ENCODE results near the gene ABCG8.
A peak's percentile ranks its signal among the peaks of the same experiment; 100 is the strongest.

ABCG8 gene

GRCh38 chr2:43839776-43840564, 1.2 kb downstream of the ABCG8 start:
- H2AFZ ChIP-seq (ENCODE audit: insufficient read depth, low read length, poor library complexity): no peak overlapping the region
- H3K9ac ChIP-seq (ENCODE audit: low read length): no peak overlapping the region
- H3K18ac ChIP-seq (ENCODE audit: low read length): no peak overlapping the region
- peak overlapping the region; percentile 23 for H3K4me3 ChIP-seq (ENCODE audit: low read depth, low read length)
- H3K27ac ChIP-seq (ENCODE audit: low read depth, low read length): no peak overlapping the region
- no peak for DNase-seq
- H2AK5ac ChIP-seq (ENCODE audit: low read length): no peak overlapping the region
- H3K4ac ChIP-seq (ENCODE audit: low read depth, low read length): no peak overlapping the region
- no peak overlapping the region for H3K14ac ChIP-seq (ENCODE audit: low read length)
- H3K4me2 ChIP-seq (ENCODE audit: low read length): no peak overlapping the region
- no peak overlapping the region for H3K23ac ChIP-seq (ENCODE audit: low read length)
- H3K9me3 ChIP-seq (ENCODE audit: insufficient read depth, low read depth, low read length): peaks cover 1% of the 10 kb centered on the region
- H4K8ac ChIP-seq (ENCODE audit: low read depth, low read length): no peak overlapping the region
- H3K27me3 ChIP-seq (ENCODE audit: insufficient read depth, low read length): no peaks in the 10 kb centered on the region
- H2BK12ac ChIP-seq (ENCODE audit: low read length): no peak overlapping the region
- H3K79me2 ChIP-seq (ENCODE audit: control insufficient read depth, insufficient read depth, low read length, poor library complexity): no peaks in the 10 kb centered on the region
- no peaks in the 10 kb centered on the region for H3K4me1 ChIP-seq (ENCODE audit: control insufficient read depth in 1 of 2, insufficient read depth in 2 of 2, low read length in 2 of 2)
- no CpG with 5 or more reads among the region's 14 CpGs for WGBS (ENCODE audit: extremely low coverage, insufficient coverage, insufficient read length)
- no peak overlapping the region for H4K91ac ChIP-seq (ENCODE audit: low read depth, low read length)
- H3K79me1 ChIP-seq (ENCODE audit: low read length): no peaks in the 10 kb centered on the region
- H2BK120ac ChIP-seq (ENCODE audit: insufficient read depth, low read length, poor library complexity): no peak overlapping the region
- H3K36me3 ChIP-seq (ENCODE audit: control insufficient read depth in 1 of 2, insufficient read depth in 2 of 2, low read length in 2 of 2): no peaks in the 10 kb centered on the region
- no peak overlapping the region for H4K12ac ChIP-seq (ENCODE audit: low read depth, low read length)
- no peak overlapping the region for H2BK5ac ChIP-seq (ENCODE audit: low read depth, low read length, poor library complexity)

DNA sequence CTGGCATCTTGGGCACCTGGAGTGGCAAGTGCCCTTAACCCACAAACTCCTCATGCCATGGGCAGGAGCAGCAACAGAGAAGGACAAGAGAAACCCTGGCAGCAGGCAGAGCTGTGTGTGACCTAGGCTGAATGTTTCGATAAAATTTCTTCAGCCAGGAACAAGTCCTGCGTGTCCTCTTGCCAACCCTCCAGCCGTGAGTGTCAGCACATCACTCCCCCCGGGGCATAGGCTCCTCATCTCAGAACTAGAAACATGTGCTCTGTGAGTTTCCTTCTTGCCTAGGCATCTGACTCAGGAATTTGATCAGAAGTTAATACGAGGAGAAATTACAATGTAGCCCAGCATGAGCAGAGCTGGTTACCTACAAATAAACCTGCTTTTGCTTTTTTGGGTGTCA, 2.2 kb downstream of the ABCG8 start:
- Histone ChIP-seq H3K4me1 (ENCODE audit: control insufficient read depth in 1 of 2, insufficient read depth in 2 of 2, low read length in 2 of 2) (no peaks in the 10 kb centered on the region), H3K4me2 (ENCODE audit: low read length) (no peak overlapping the region), H3K9me3 (ENCODE audit: insufficient read depth, low read depth, low read length) (peaks cover 1% of the 10 kb centered on the region), H2BK120ac (ENCODE audit: insufficient read depth, low read length, poor library complexity) (no peak overlapping the region), H4K91ac (ENCODE audit: low read depth, low read length) (no peak overlapping the region), H3K18ac (ENCODE audit: low read length) (no peak overlapping the region), H3K14ac (ENCODE audit: low read length) (no peak overlapping the region), H3K27me3 (ENCODE audit: insufficient read depth, low read length) (no peaks in the 10 kb centered on the region), H3K36me3 (ENCODE audit: control insufficient read depth in 1 of 2, insufficient read depth in 2 of 2, low read length in 2 of 2) (no peaks in the 10 kb centered on the region), H4K12ac (ENCODE audit: low read depth, low read length) (no peak overlapping the region), H3K79me1 (ENCODE audit: low read length) (no peaks in the 10 kb centered on the region), H2AK5ac (ENCODE audit: low read length) (no peak overlapping the region), H2BK12ac (ENCODE audit: low read length) (no peak overlapping the region), H3K4me3 (ENCODE audit: low read depth, low read length) (no peak overlapping the region), H3K79me2 (ENCODE audit: control insufficient read depth, insufficient read depth, low read length, poor library complexity) (no peaks in the 10 kb centered on the region), H3K27ac (ENCODE audit: low read depth, low read length) (no peak overlapping the region), H2BK5ac (ENCODE audit: low read depth, low read length, poor library complexity) (no peak overlapping the region), H4K8ac (ENCODE audit: low read depth, low read length) (no peak overlapping the region), H3K9ac (ENCODE audit: low read length) (peak overlapping the region; percentile 21), H2AFZ (ENCODE audit: insufficient read depth, low read length, poor library complexity) (no peak overlapping the region), H3K4ac (ENCODE audit: low read depth, low read length) (no peak overlapping the region), H3K23ac (ENCODE audit: low read length) (no peak overlapping the region)
- WGBS (ENCODE audit: extremely low coverage, insufficient coverage, insufficient read length): no CpG with 5 or more reads among the region's 5 CpGs
- DNase-seq: no peak

DNA sequence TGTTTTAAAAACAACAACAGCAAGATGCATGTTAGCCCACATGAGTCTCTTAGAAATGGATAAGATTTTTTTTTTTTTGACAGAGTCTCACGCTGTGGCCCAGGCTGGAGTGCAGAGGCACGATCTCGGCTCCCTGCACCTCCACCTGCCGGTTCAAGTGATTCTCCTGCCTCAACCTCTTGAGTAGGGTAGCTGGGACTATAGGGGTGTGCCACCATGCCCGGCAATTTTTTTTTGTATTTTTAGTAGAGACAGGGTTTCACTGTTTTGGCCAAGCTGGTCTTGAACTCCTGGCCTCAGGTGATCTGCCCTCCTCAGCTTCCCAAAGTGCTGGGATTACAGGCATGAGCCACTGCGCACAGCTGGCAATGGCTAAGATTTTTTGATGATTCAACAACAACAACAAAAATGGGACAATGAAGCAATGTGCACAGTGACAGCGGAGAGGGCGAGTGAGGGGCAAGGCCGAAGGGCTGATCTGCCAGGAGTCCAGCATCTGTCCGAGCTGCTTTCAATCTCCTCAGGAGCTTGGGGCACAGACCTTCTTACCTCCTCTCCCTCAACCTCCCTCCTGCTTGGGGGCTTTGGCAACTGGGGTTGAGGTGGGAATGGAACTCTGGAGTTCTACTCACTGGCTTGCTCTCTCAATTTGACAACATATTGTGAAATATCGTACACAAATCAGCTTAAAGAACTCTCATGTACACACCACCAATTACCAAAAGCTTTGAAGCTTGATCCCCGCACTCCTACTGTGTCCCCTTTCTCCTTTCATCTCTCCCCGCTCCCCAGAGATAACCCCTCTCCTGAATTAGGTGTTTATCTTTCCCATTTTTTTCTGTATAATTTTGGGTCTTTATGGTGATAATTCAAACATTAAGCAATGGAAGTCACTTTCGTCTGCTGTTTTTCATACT, 3.4 kb downstream of the ABCG8 start:
- H3K9ac ChIP-seq (ENCODE audit: low read length): no peak overlapping the region
- H3K18ac ChIP-seq (ENCODE audit: low read length): no peak overlapping the region
- H3K27ac ChIP-seq (ENCODE audit: low read depth, low read length): no peak overlapping the region
- no peak overlapping the region for H4K12ac ChIP-seq (ENCODE audit: low read depth, low read length)
- no peak overlapping the region for H2BK5ac ChIP-seq (ENCODE audit: low read depth, low read length, poor library complexity)
- no peak overlapping the region for H4K91ac ChIP-seq (ENCODE audit: low read depth, low read length)
- H2BK12ac ChIP-seq (ENCODE audit: low read length): no peak overlapping the region
- H3K4me3 ChIP-seq (ENCODE audit: low read depth, low read length): no peak overlapping the region
- no peak overlapping the region for H3K23ac ChIP-seq (ENCODE audit: low read length)
- no peak overlapping the region for H4K8ac ChIP-seq (ENCODE audit: low read depth, low read length)
- no peaks in the 10 kb centered on the region for H3K4me1 ChIP-seq (ENCODE audit: control insufficient read depth in 1 of 2, insufficient read depth in 2 of 2, low read length in 2 of 2)
- H3K4me2 ChIP-seq (ENCODE audit: low read length): no peak overlapping the region
- DNase-seq: no peak
- no peak overlapping the region for H3K4ac ChIP-seq (ENCODE audit: low read depth, low read length)
- no peaks in the 10 kb centered on the region for H3K79me2 ChIP-seq (ENCODE audit: control insufficient read depth, insufficient read depth, low read length, poor library complexity)
- H2AK5ac ChIP-seq (ENCODE audit: low read length): no peak overlapping the region
- no peak overlapping the region for H2AFZ ChIP-seq (ENCODE audit: insufficient read depth, low read length, poor library complexity)
- no CpG with 5 or more reads among the region's 14 CpGs for WGBS (ENCODE audit: extremely low coverage, insufficient coverage, insufficient read length)
- no peaks in the 10 kb centered on the region for H3K36me3 ChIP-seq (ENCODE audit: control insufficient read depth in 1 of 2, insufficient read depth in 2 of 2, low read length in 2 of 2)
- H3K14ac ChIP-seq (ENCODE audit: low read length): no peak overlapping the region
- no peaks in the 10 kb centered on the region for H3K79me1 ChIP-seq (ENCODE audit: low read length)
- no peaks in the 10 kb centered on the region for H3K27me3 ChIP-seq (ENCODE audit: insufficient read depth, low read length)
- no peaks in the 10 kb centered on the region for H3K9me3 ChIP-seq (ENCODE audit: insufficient read depth, low read depth, low read length)
- H2BK120ac ChIP-seq (ENCODE audit: insufficient read depth, low read length, poor library complexity): no peak overlapping the region

DNA sequence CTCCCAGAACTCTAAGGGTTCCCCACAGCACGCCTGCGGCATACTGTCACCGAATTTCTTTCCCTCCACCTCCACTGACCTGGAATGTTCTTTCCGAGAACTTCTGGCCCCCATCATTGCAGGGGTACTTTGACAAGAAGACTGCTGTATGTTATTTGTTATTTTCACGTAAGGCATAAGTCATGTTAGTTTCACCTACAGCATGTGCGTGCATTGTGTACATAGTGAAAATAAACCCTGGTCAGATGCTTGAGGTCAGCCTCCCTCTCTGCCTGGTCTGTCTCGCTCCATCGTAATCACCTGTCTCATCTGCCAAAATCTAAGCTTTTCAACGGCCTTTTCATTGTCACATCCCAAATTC, 4.1 kb downstream of the ABCG8 start:
- Histone ChIP-seq H3K4me3 (ENCODE audit: low read depth, low read length) (no peak overlapping the region), H2AFZ (ENCODE audit: insufficient read depth, low read length, poor library complexity) (no peak overlapping the region), H3K18ac (ENCODE audit: low read length) (no peak overlapping the region), H2BK12ac (ENCODE audit: low read length) (no peak overlapping the region), H3K9ac (ENCODE audit: low read length) (no peak overlapping the region), H2BK120ac (ENCODE audit: insufficient read depth, low read length, poor library complexity) (no peak overlapping the region), H3K23ac (ENCODE audit: low read length) (no peak overlapping the region), H4K91ac (ENCODE audit: low read depth, low read length) (no peak overlapping the region), H3K79me1 (ENCODE audit: low read length) (no peaks in the 10 kb centered on the region), H3K27me3 (ENCODE audit: insufficient read depth, low read length) (no peaks in the 10 kb centered on the region), H4K12ac (ENCODE audit: low read depth, low read length) (no peak overlapping the region), H2AK5ac (ENCODE audit: low read length) (no peak overlapping the region), H3K4me1 (ENCODE audit: control insufficient read depth in 1 of 2, insufficient read depth in 2 of 2, low read length in 2 of 2) (no peaks in the 10 kb centered on the region), H3K27ac (ENCODE audit: low read depth, low read length) (no peak overlapping the region), H3K36me3 (ENCODE audit: control insufficient read depth in 1 of 2, insufficient read depth in 2 of 2, low read length in 2 of 2) (no peaks in the 10 kb centered on the region), H3K79me2 (ENCODE audit: control insufficient read depth, insufficient read depth, low read length, poor library complexity) (no peaks in the 10 kb centered on the region), H2BK5ac (ENCODE audit: low read depth, low read length, poor library complexity) (no peak overlapping the region), H3K4me2 (ENCODE audit: low read length) (no peak overlapping the region), H3K4ac (ENCODE audit: low read depth, low read length) (no peak overlapping the region), H4K8ac (ENCODE audit: low read depth, low read length) (no peak overlapping the region), H3K9me3 (ENCODE audit: insufficient read depth, low read depth, low read length) (no peaks in the 10 kb centered on the region), H3K14ac (ENCODE audit: low read length) (no peak overlapping the region)
- DNase-seq: no peak
- WGBS (ENCODE audit: extremely low coverage, insufficient coverage, insufficient read length): no CpG with 5 or more reads among the region's 9 CpGs
